Neural crest cell (in vitro differentiated cells): Measurements from ENCODE around the gene LRCH2. TPM values are rescaled to one million over a fixed set of nuclear protein-coding genes. Genes with fewer than 3 reads are reported as not detected.

Experiments used
- DNase-seq: peaks from one replicate; pipeline ENCODE4 v3.0.0; 2021; ENCODE audit warnings: low read depth, mixed read lengths, low spot score
- H3K27ac Mint-ChIP-seq: one replicate; pipeline ENCODE4 v1.8.0; 2021; ENCODE audit warnings: mild to moderate bottlenecking, mixed read lengths; ENCODE audit not compliant: unreplicated experiment
- H3K27me3 Mint-ChIP-seq: 2 replicates; pipeline ENCODE4 v1.8.0; 2021; ENCODE audit warnings: low read depth, mild to moderate bottlenecking, mixed read lengths
- H3K36me3 Mint-ChIP-seq: 2 replicates; pipeline ENCODE4 v1.8.0; 2021; ENCODE audit warnings: low read depth, mild to moderate bottlenecking, mixed read lengths
- H3K4me1 Mint-ChIP-seq: 2 replicates; pipeline ENCODE4 v1.8.0; 2021; ENCODE audit warnings: mixed read lengths
- H3K4me3 Mint-ChIP-seq: one replicate; pipeline ENCODE4 v1.8.0; 2021; ENCODE audit warnings: mild to moderate bottlenecking, mixed read lengths
- H3K9me3 Mint-ChIP-seq: 2 replicates; pipeline ENCODE4 v1.8.0; 2021; ENCODE audit warnings: mixed read lengths
- CTCF ChIP-seq: fragments of 200-600 bp; sonication (generic); conservative IDR thresholded peaks from 2 replicates; pipeline ENCODE4 v1.5.0; 2021; ENCODE audit warnings: antibody characterized with exemption, mild to moderate bottlenecking
- long read RNA-seq: library from polyadenylated mRNA; unstranded; transcript quantifications from one replicate; pipeline ENCODE4 v2.0.0, GENCODE V29; 2020
- total RNA-seq: library from RNA; stranded (reverse); gene quantifications from 2 replicates; pipeline ENCODE4 v1.2.1, GENCODE V29; 2021

Gene LRCH2
- 16.3 and 16.4 TPM in 2 replicates for total RNA-seq
- long read RNA-seq, partial matches to known transcripts = 4 of 5 reads
- long read RNA-seq, other reads (novel, unspliced or antisense) = 1 of 5 reads

GRCh38 chrX:115233497-115234455 is at the start of gene LRCH2:
Gene LRCH2, minus strand, starts transcription at chrX:115234096. Its CDS starts 55 bp downstream, at chrX:115234041.
- Mint-ChIP-seq H3K36me3 (no peaks in the 10 kb centered on the region), H3K27me3 (no peaks in the 10 kb centered on the region), H3K4me1 (peaks cover 42% of the 10 kb centered on the region), H3K9me3 (no peaks in the 10 kb centered on the region), H3K27ac (peak within 1 kb of the TSS; percentile 96), H3K4me3 (peak within 1 kb of the TSS; percentile 97)
- TF ChIP-seq CTCF = no peak
- DNase-seq = peak; percentile 57

- H3K27me3 Mint-ChIP-seq = no peaks in the 10 kb centered on the region
- H3K27ac Mint-ChIP-seq = no peak overlapping the region
Measured at GRCh38 chrX:115269051-115269683, 35.3 kb upstream of the LRCH2 start.

GRCh38 chrX:115268421-115268820 is 34.5 kb upstream of the LRCH2 start:
- Mint-ChIP-seq H3K27me3 (no peaks in the 10 kb centered on the region), H3K36me3 (no peaks in the 10 kb centered on the region)

More at GRCh38 chrX:115269051-115269683, 35.3 kb upstream of the LRCH2 start:
- no peak for TF ChIP-seq CTCF
- Mint-ChIP-seq H3K9me3 (peaks cover 2% of the 10 kb centered on the region), H3K4me3 (no peak overlapping the region), H3K36me3 (no peaks in the 10 kb centered on the region), H3K4me1 (peaks cover 4% of the 10 kb centered on the region)
- no peak for DNase-seq

GRCh38 chrX:115266300-115266699 is 32.4 kb upstream of the LRCH2 start:
- DNase-seq = no peak
- H3K27ac Mint-ChIP-seq = no peak overlapping the region
- H3K4me3 Mint-ChIP-seq = no peak overlapping the region
- H3K4me1 Mint-ChIP-seq = peaks cover 4% of the 10 kb centered on the region
- no peaks in the 10 kb centered on the region for H3K36me3 Mint-ChIP-seq
- H3K9me3 Mint-ChIP-seq = peaks cover 2% of the 10 kb centered on the region
- H3K27me3 Mint-ChIP-seq = no peaks in the 10 kb centered on the region
- TF ChIP-seq CTCF = no peak

More at GRCh38 chrX:115268421-115268820, 34.5 kb upstream of the LRCH2 start:
- peak; percentile 58 for TF ChIP-seq CTCF
- H3K27ac Mint-ChIP-seq = no peak overlapping the region
- peaks cover 4% of the 10 kb centered on the region for H3K4me1 Mint-ChIP-seq
- DNase-seq = no peak
- peaks cover 2% of the 10 kb centered on the region for H3K9me3 Mint-ChIP-seq
- H3K4me3 Mint-ChIP-seq = no peak overlapping the region

GRCh38 chrX:115264009-115264408 is 30.1 kb upstream of the LRCH2 start:
- Mint-ChIP-seq H3K4me1 (peaks cover 4% of the 10 kb centered on the region), H3K4me3 (no peak overlapping the region), H3K36me3 (no peaks in the 10 kb centered on the region), H3K9me3 (peaks cover 2% of the 10 kb centered on the region), H3K27ac (no peak overlapping the region), H3K27me3 (no peaks in the 10 kb centered on the region)
- no peak for DNase-seq
- TF ChIP-seq CTCF = no peak
